CD4-positive, alpha-beta T cell treated with Interleukin-15 for 1 hour (primary cell): Measurements from ENCODE around the gene PTTG2.

Source experiments
- DNase-seq: peaks from one replicate; pipeline ENCODE4 v3.0.0-alpha.2; 2020

Gene PTTG2

GRCh38 chr4:37989398-37990260 lies 29.4 kb downstream of the PTTG2 start:
- DNase-seq, result no peak

GRCh38 chr4:37990731-37991245 lies 30.6 kb downstream of the PTTG2 start:
- DNase-seq, result no peak

GRCh38 chr4:37991623-37992410 lies 31.6 kb downstream of the PTTG2 start:
- DNase-seq, result no peak

- DNase-seq, result no peak
Observed at GRCh38 chr4:37993806-37994205, 33.6 kb downstream of the PTTG2 start.

GRCh38 chr4:37994569-37994968 lies 34.4 kb downstream of the PTTG2 start:
- no peak for DNase-seq

GRCh38 chr4:37995299-37995821 lies 35.2 kb downstream of the PTTG2 start:
- DNase-seq, result no peak

GRCh38 chr4:37995981-37996775 lies 36.0 kb downstream of the PTTG2 start:
- DNase-seq, result no peak

GRCh38 chr4:37998226-37998625 lies 38.0 kb downstream of the PTTG2 start:
- no peak for DNase-seq

GRCh38 chr4:37999000-37999716 lies 39.0 kb downstream of the PTTG2 start:
- no peak for DNase-seq

- DNase-seq, result no peak
Observed at GRCh38 chr4:37999965-38000364, 39.8 kb downstream of the PTTG2 start.

GRCh38 chr4:38001927-38002326 lies 41.7 kb downstream of the PTTG2 start:
- no peak for DNase-seq

- no peak for DNase-seq
Observed at GRCh38 chr4:38002451-38003071, 42.4 kb downstream of the PTTG2 start.

GRCh38 chr4:38003102-38003501 lies 42.9 kb downstream of the PTTG2 start:
- no peak for DNase-seq

- DNase-seq, result no peak
Observed at GRCh38 chr4:38003628-38004027, 43.4 kb downstream of the PTTG2 start.

GRCh38 chr4:38004062-38004461 lies 43.9 kb downstream of the PTTG2 start:
- no peak for DNase-seq

GRCh38 chr4:38004887-38005286 lies 44.7 kb downstream of the PTTG2 start:
- DNase-seq, result no peak

GRCh38 chr4:38005637-38006036 lies 45.4 kb downstream of the PTTG2 start:
- no peak for DNase-seq

- DNase-seq, result no peak
Observed at GRCh38 chr4:38007645-38008044, 47.4 kb downstream of the PTTG2 start.

- DNase-seq, result no peak
Observed at GRCh38 chr4:38008571-38009021, 48.4 kb downstream of the PTTG2 start.

GRCh38 chr4:38009421-38009820 lies 49.2 kb downstream of the PTTG2 start:
- no peak for DNase-seq

GRCh38 chr4:38009949-38010348 lies 49.8 kb downstream of the PTTG2 start:
- no peak for DNase-seq
